Panc1 (cell line): ENCODE measurements around the gene HAL.

Experiments used
- CTCF ChIP-seq: fragments of 450-650 bp; IDR thresholded peaks from 2 replicates; pipeline ENCODE4 v1.5.1; 2017; ENCODE audit warnings: mild to moderate bottlenecking
- REST ChIP-seq, 2 experiments: IDR thresholded peaks; 2 replicates each; pipeline ENCODE4 v1.6.1; 2011 to 2012; ENCODE audit warnings: low read depth in 2 of 2, control low read depth in 1 of 2, low read length in 1 of 2, mild to moderate bottlenecking in 1 of 2, moderate library complexity in 1 of 2; ENCODE audit not compliant: insufficient read depth in 1 of 2

DNA sequence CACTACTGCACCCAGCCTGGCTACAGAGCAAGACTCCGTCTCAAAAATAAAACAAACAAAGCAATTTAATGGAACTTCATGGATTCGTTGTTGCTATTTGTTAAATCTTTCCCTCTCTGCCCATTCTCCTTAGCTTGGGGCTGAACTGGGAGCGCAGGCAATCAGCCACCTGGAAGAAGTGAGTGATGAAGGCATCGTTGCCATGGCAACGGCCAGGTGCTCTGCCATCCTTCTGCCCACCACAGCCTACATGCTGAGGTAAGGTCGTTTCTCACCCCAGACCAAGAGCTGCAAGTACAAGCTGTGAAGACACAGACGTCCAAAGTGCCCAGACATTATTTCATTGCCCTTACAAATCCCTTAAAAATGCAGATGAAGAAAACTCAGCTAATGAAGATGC, 33.9 kb downstream of the HAL start:
- TF ChIP-seq REST (IDR thresholded peaks at IDR 0.05; ENCODE audit: insufficient read depth in 1 of 2, low read depth in 2 of 2, low read length in 1 of 2) (no peak), CTCF (no peak)
